DOHH2 (cell line): Measurements from ENCODE around the gene LIMS2.

ENCODE experiments used
- CTCF ChIP-seq: fragments of 200-600 bp; sonication (generic); IDR thresholded peaks from one replicate; pipeline ENCODE4 v1.5.1; 2014; ENCODE audit warnings: antibody characterized with exemption, mild to moderate bottlenecking, low read depth, low read length; ENCODE audit not compliant: poor library complexity, severe bottlenecking
- EZH2phosphoT487 ChIP-seq: fragments of 200-600 bp; sonication (generic); IDR thresholded peaks from 2 replicates; pipeline ENCODE4 v1.6.1; 2017; ENCODE audit warnings: borderline replicate concordance, mild to moderate bottlenecking, antibody characterized with exemption, low read length, moderate library complexity, mixed read lengths

GRCh38 chr2:127591221-127591923 is 84.0 kb downstream of the LIMS2 start:
- TF ChIP-seq CTCF = peak; percentile 98
- no peak for TF ChIP-seq EZH2phosphoT487
